Measurements from ENCODE around the gene RHBDD2. TPM values are rescaled to one million over a fixed set of nuclear protein-coding genes. Genes with fewer than 3 reads are reported as not detected.
A peak's percentile ranks its signal among the peaks of the same experiment; 100 is the strongest.

The RHBDD2 gene
- total and polyA plus RNA-seq, 9 of the 15 experiments (the other 6 are each of a cell fraction or from before 2014, with no cell fraction given), result 3.3 to 36.7 (median 17.9) TPM

GRCh38 chr7:75866489-75867389 lies 12.1 kb upstream of the RHBDD2 start (continued):
- 0 out of 2 replicates have a peak, but pooled peaks have one; percentile 14 for TF ChIP-seq MGA (IDR thresholded peaks at IDR 0.05)
- TF ChIP-seq STAT5A (IDR thresholded peaks at IDR 0.05; ENCODE audit: borderline replicate concordance, low read length), result 0 out of 2 replicates have a peak, but pooled peaks have one; percentile 4
- TF ChIP-seq ZNF41 (CRISPR knock-in tag; conservative IDR thresholded peaks at IDR 0.05), result no peak
- TF ChIP-seq SMC3 (conservative IDR thresholded peaks at IDR 0.05; ENCODE audit: insufficient read depth, low read depth, low read length), result peak; percentile 99
- TF ChIP-seq RBM15 (IDR thresholded peaks at IDR 0.05; ENCODE audit: insufficient read depth, low read length), result no peak
- no peak for TF ChIP-seq SREBF1 (IDR thresholded peaks at IDR 0.05; ENCODE audit: borderline replicate concordance, low read depth, low read length)
- TF ChIP-seq RB1 (IDR thresholded peaks at IDR 0.05; ENCODE audit: low read depth), result peak; percentile 79
- TF ChIP-seq MCM2 (IDR thresholded peaks at IDR 0.05; ENCODE audit: low read depth), result no peak
- TF ChIP-seq FOXO4 (CRISPR knock-in tag; IDR thresholded peaks at IDR 0.05), result no peak
- 0 out of 2 replicates have a peak, but pooled peaks have one; percentile 20 for TF ChIP-seq HCFC1 (IDR thresholded peaks at IDR 0.05; ENCODE audit: low read depth, low read length)
- no peak for TF ChIP-seq GTF2B (IDR thresholded peaks at IDR 0.05; ENCODE audit: extremely low read depth, insufficient read length)
- no peak for TF ChIP-seq ZNF644 (tag; IDR thresholded peaks at IDR 0.05; ENCODE audit: low read depth)

Data from K562 (cell line).